ENCODE data around the gene MYO1H. TPM values are rescaled to one million over a fixed set of nuclear protein-coding genes. Genes with fewer than 3 reads are reported as not detected.

MYO1H gene
- total RNA-seq, 1 donor: not detected

DNA sequence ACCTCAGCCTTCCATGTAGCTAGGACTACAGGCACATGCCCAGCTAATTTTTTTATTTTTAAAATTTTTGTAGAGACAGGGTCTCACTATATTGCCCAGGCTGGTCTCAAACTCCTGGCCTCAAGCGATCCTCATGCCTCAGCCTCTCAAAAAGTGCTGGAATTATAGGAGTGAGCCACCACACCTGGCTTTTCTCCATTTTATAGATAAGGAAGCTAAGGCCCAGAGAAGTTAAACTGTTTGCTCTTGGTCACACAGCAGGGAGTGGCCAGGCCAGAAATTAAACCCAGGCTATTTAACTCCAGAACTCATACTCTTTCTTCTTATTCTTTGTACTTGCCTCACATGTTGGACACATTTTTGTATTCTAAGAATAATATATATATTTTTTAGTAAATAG is 146.2 kb downstream of the MYO1H start:
- no peak for DNase-seq (ENCODE audit: insufficient read length, low spot score, missing footprints)
- Histone ChIP-seq H3K4me2 (ENCODE audit: insufficient read depth, low read length) (no peak overlapping the region), H3K27ac (ENCODE audit: low read depth, low read length) (no peak overlapping the region), H3K27me3 (ENCODE audit: insufficient read depth, low read length) (no peaks in the 10 kb centered on the region), H3K4me1 (ENCODE audit: insufficient read depth, low read length) (no peaks in the 10 kb centered on the region), H2AFZ (ENCODE audit: low read length) (no peak overlapping the region), H3K4me3 (ENCODE audit: insufficient read depth, low read length) (no peak overlapping the region), H3K79me2 (ENCODE audit: insufficient read depth, low read length) (no peaks in the 10 kb centered on the region), H3K9me3 (ENCODE audit: low read depth, low read length) (no peaks in the 10 kb centered on the region), H4K20me1 (ENCODE audit: insufficient read depth, low read length) (no peaks in the 10 kb centered on the region), H3K36me3 (ENCODE audit: insufficient read depth, low read length) (peaks cover 52% of the 10 kb centered on the region)
- TF ChIP-seq, protein P1, sequence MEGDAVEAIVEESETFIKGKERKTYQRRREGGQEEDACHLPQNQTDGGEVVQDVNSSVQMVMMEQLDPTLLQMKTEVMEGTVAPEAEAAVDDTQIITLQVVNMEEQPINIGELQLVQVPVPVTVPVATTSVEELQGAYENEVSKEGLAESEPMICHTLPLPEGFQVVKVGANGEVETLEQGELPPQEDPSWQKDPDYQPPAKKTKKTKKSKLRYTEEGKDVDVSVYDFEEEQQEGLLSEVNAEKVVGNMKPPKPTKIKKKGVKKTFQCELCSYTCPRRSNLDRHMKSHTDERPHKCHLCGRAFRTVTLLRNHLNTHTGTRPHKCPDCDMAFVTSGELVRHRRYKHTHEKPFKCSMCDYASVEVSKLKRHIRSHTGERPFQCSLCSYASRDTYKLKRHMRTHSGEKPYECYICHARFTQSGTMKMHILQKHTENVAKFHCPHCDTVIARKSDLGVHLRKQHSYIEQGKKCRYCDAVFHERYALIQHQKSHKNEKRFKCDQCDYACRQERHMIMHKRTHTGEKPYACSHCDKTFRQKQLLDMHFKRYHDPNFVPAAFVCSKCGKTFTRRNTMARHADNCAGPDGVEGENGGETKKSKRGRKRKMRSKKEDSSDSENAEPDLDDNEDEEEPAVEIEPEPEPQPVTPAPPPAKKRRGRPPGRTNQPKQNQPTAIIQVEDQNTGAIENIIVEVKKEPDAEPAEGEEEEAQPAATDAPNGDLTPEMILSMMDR (IDR thresholded peaks at IDR 0.05; ENCODE audit: extremely low read depth, low read depth, low read length): no peak

DNA sequence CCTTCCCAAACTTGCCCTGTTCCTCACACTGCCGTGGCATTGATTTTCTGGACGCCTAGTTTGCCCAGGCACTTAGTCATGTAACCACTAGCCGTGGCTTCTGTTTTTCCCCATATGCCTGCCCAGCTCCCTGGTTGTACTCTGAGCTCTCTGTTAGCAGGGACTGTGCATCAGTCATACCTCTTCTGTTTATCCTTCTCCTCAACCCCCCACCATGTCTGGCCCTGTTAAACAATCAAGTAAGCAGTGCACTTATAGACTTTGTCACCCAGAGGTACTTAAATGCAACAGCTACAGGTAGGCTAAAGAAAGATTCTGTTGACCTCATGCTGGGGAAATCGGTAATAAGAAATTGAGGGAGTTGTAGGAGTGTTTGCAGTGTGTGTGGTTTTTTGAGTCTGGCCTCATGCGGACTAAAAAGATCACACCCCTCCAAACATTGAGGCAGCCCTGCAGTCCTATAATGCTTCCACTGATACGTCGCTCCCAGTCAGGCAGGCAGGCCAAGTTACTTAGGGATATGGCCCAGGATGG is 146.7 kb downstream of the MYO1H start:
- no peak overlapping the region for H3K27ac ChIP-seq (ENCODE audit: low read depth, low read length)
- peaks cover 52% of the 10 kb centered on the region for H3K36me3 ChIP-seq (ENCODE audit: insufficient read depth, low read length)
- no peaks in the 10 kb centered on the region for H3K4me1 ChIP-seq (ENCODE audit: insufficient read depth, low read length)
- no peak overlapping the region for H2AFZ ChIP-seq (ENCODE audit: low read length)
- H3K9me3 ChIP-seq (ENCODE audit: low read depth, low read length): no peaks in the 10 kb centered on the region
- H3K27me3 ChIP-seq (ENCODE audit: insufficient read depth, low read length): no peaks in the 10 kb centered on the region
- DNase-seq (ENCODE audit: insufficient read length, low spot score, missing footprints): no peak
- H3K4me3 ChIP-seq (ENCODE audit: insufficient read depth, low read length): no peak overlapping the region
- no peak overlapping the region for H3K4me2 ChIP-seq (ENCODE audit: insufficient read depth, low read length)
- H4K20me1 ChIP-seq (ENCODE audit: insufficient read depth, low read length): no peaks in the 10 kb centered on the region
- no peaks in the 10 kb centered on the region for H3K79me2 ChIP-seq (ENCODE audit: insufficient read depth, low read length)
- TF ChIP-seq, protein P1 (IDR thresholded peaks at IDR 0.05; ENCODE audit: extremely low read depth, low read depth, low read length): no peak

DNA sequence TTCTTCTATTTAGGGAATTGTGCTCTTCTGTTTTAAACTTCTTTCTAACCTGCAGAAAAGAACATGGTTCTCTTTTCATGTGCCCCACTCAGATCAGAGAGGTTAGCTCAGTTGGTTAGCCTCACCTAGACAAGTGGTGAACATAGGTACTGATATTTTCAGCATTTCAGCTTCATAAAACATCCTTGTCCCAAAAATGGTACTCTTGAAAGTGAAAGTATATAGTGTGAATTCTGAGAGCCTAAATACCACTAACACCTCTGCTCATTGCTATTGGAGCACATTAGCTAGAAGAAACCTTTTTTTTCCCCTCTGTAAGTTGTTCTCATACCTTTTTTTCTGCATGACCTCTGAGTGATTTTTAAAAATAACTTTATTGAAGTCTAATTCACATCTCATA is 147.3 kb downstream of the MYO1H start:
- Histone ChIP-seq H3K27me3 (ENCODE audit: insufficient read depth, low read length) (no peaks in the 10 kb centered on the region), H4K20me1 (ENCODE audit: insufficient read depth, low read length) (no peaks in the 10 kb centered on the region), H3K36me3 (ENCODE audit: insufficient read depth, low read length) (peaks cover 50% of the 10 kb centered on the region), H3K4me2 (ENCODE audit: insufficient read depth, low read length) (no peak overlapping the region), H3K79me2 (ENCODE audit: insufficient read depth, low read length) (no peaks in the 10 kb centered on the region), H3K9me3 (ENCODE audit: low read depth, low read length) (no peaks in the 10 kb centered on the region), H3K4me3 (ENCODE audit: insufficient read depth, low read length) (no peak overlapping the region), H2AFZ (ENCODE audit: low read length) (no peak overlapping the region), H3K4me1 (ENCODE audit: insufficient read depth, low read length) (no peaks in the 10 kb centered on the region), H3K27ac (ENCODE audit: low read depth, low read length) (no peak overlapping the region)
- TF ChIP-seq, protein P1 (IDR thresholded peaks at IDR 0.05; ENCODE audit: extremely low read depth, low read depth, low read length): no peak
- no peak for DNase-seq (ENCODE audit: insufficient read length, low spot score, missing footprints)

DNA sequence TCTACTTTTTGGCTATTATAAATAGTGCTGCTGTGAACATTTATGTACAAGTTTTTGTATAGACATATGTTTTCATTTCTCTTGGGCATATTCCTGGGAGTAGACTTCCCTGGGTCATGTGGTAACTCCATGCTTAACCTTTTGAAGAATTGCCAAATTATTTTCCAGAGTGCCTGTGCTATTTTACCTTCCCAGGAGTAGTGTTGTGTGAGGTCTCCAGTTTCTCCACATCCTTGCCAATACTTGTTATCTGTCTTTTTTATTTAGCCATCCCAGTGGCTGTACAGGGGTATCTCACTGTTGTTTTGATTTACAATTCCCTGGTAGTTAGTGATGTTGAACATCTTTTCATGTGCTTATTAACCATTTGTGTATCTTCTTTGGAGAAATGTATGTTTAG is 148.6 kb downstream of the MYO1H start:
- Histone ChIP-seq H3K79me2 (ENCODE audit: insufficient read depth, low read length) (no peaks in the 10 kb centered on the region), H3K27me3 (ENCODE audit: insufficient read depth, low read length) (no peaks in the 10 kb centered on the region), H3K4me3 (ENCODE audit: insufficient read depth, low read length) (no peak overlapping the region), H2AFZ (ENCODE audit: low read length) (no peak overlapping the region), H3K27ac (ENCODE audit: low read depth, low read length) (no peak overlapping the region), H3K4me1 (ENCODE audit: insufficient read depth, low read length) (no peaks in the 10 kb centered on the region), H3K4me2 (ENCODE audit: insufficient read depth, low read length) (no peak overlapping the region), H3K36me3 (ENCODE audit: insufficient read depth, low read length) (peaks cover 50% of the 10 kb centered on the region), H4K20me1 (ENCODE audit: insufficient read depth, low read length) (no peaks in the 10 kb centered on the region), H3K9me3 (ENCODE audit: low read depth, low read length) (no peaks in the 10 kb centered on the region)
- DNase-seq (ENCODE audit: insufficient read length, low spot score, missing footprints): no peak
- TF ChIP-seq, protein P1 (IDR thresholded peaks at IDR 0.05; ENCODE audit: extremely low read depth, low read depth, low read length): no peak
